GM06990 (cell line): ENCODE results near the gene SERP1.
"Not testable (repeated sequence)": the region's sequence is repeated elsewhere in the genome, so short reads cannot be mapped to it uniquely, and the experiment has no call there.

Experiments
- DNase-seq: peaks from one replicate; pipeline ENCODE4 v3.0.0-alpha.2; 2011; ENCODE audit not compliant: insufficient read length; ENCODE audit errors: extremely low read depth
- H3K27me3 ChIP-seq: replicated peaks from 2 replicates; pipeline ENCODE4 v1.6.0; 2011; ENCODE audit warnings: low read length; ENCODE audit not compliant: control insufficient read depth, insufficient read depth
- H3K36me3 ChIP-seq: 2 replicates; pipeline ENCODE4 v1.5.1; 2011; ENCODE audit warnings: low read length; ENCODE audit not compliant: control insufficient read depth, insufficient read depth
- H3K4me3 ChIP-seq: replicated peaks from 2 replicates; pipeline ENCODE4 v1.5.1; 2011; ENCODE audit warnings: low read depth, mild to moderate bottlenecking, control low read depth, low read length
- TF ChIP-seq, protein P1 (sequence below): IDR thresholded peaks from 2 replicates; pipeline ENCODE4 v1.5.1; 2011; ENCODE audit warnings: low read length, control low read depth, mild to moderate bottlenecking, inconsistent platforms; ENCODE audit not compliant: insufficient read depth, poor library complexity, severe bottlenecking

The SERP1 gene

DNA sequence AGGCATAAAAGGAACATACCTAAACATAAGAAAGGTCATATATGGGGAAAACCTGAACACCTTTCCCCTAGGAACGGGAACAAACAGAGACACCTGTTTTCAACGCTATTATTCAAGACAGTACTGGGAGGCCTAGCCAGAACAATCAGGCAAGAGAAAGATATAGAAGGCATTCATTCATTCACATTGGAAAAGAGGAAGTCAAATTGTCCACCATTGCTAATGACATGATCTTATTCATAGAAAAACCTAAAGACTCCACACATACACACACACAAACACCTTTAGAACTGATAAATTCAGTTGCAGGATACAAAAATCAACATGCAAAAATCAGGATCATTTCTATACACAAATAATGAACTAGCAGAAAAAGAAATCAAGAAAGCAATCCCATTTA lies 36.5 kb downstream of the SERP1 start:
- Histone ChIP-seq H3K4me3 (no peak overlapping the region), H3K36me3 (no peaks in the 10 kb centered on the region), H3K27me3 (no peaks in the 10 kb centered on the region)
- no peak for DNase-seq
- TF ChIP-seq, protein P1, sequence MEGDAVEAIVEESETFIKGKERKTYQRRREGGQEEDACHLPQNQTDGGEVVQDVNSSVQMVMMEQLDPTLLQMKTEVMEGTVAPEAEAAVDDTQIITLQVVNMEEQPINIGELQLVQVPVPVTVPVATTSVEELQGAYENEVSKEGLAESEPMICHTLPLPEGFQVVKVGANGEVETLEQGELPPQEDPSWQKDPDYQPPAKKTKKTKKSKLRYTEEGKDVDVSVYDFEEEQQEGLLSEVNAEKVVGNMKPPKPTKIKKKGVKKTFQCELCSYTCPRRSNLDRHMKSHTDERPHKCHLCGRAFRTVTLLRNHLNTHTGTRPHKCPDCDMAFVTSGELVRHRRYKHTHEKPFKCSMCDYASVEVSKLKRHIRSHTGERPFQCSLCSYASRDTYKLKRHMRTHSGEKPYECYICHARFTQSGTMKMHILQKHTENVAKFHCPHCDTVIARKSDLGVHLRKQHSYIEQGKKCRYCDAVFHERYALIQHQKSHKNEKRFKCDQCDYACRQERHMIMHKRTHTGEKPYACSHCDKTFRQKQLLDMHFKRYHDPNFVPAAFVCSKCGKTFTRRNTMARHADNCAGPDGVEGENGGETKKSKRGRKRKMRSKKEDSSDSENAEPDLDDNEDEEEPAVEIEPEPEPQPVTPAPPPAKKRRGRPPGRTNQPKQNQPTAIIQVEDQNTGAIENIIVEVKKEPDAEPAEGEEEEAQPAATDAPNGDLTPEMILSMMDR = no peak

DNA sequence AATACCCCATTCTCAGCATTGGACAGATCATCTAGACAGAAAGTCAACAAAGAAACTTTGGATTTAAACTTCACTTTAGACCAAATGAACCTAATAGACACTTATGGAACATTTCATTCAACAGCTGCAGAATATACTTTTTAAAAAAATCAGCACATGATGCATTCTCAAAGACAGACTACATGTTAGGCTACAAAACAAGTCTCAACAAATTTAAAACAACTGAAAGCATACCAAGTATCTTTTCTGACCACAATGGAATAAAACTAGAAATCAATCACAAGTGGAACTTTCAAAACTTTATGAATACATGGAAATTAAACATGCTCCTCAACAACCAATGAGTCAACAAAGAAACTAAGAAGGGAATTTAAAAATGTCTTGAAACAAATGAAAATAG lies 37.9 kb downstream of the SERP1 start:
- TF ChIP-seq, protein P1 = no peak
- no peak overlapping the region for H3K4me3 ChIP-seq
- H3K27me3 ChIP-seq = no peaks in the 10 kb centered on the region
- no peaks in the 10 kb centered on the region for H3K36me3 ChIP-seq
- no peak for DNase-seq

DNA sequence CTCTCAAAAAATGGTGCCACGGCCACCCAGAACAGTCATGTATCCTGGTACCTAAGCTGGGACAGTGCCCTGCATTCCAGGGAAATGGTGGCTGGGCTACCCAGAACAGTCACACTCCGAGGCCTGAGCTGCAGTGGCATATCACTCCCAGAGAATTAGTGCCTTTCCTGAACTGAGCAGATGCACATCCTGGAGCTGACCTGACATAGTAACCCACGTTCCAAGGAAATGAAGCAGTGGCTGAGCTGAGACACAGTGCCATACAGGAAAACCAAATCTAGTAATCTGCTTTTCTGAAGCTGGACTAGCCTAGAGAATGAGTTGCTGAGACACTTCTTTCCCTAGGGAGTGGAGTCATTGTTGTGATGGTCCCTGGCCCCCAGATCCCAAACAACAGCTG lies 41.8 kb downstream of the SERP1 start:
- no peaks in the 10 kb centered on the region for H3K36me3 ChIP-seq
- no peaks in the 10 kb centered on the region for H3K27me3 ChIP-seq
- TF ChIP-seq, protein P1 = no peak
- no peak overlapping the region for H3K4me3 ChIP-seq
- DNase-seq = no peak

DNA sequence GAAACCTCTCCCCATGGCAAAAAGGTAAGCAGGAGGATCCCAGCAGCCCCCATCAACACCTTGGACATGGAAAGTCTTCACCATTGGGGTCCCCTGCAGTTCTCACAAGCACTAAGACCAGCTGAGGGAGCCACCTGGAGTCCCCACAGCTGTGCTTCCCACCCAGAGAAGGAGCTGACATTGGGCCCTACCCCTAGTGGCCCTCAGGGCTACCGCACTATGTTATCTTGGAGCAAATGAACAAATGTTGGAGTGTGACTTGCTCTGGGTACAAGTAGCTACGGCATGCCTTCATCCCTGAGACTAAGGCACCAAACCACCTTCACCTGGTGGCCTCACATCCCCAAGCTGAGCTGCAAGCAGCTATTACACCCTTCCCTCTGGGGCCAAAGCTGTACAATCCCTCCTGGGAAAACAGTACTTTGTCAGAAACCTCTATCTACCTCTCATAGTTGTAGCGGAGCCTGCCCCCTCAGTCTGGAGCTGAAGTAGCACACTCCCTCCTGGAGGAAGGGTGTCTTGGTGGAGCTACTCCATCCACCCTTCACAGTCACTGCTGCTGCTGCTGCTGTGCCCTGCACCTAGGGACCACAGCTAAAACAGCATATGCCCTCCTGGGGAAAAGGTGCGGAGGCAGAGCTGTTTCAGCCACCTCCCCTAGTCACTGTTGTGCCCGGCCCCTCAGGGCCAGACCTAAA lies 42.7 kb downstream of the SERP1 start:
- TF ChIP-seq, protein P1 = no peak
- no peak for DNase-seq
- Histone ChIP-seq H3K4me3 (no peak overlapping the region), H3K36me3 (no peaks in the 10 kb centered on the region), H3K27me3 (no peaks in the 10 kb centered on the region)

DNA sequence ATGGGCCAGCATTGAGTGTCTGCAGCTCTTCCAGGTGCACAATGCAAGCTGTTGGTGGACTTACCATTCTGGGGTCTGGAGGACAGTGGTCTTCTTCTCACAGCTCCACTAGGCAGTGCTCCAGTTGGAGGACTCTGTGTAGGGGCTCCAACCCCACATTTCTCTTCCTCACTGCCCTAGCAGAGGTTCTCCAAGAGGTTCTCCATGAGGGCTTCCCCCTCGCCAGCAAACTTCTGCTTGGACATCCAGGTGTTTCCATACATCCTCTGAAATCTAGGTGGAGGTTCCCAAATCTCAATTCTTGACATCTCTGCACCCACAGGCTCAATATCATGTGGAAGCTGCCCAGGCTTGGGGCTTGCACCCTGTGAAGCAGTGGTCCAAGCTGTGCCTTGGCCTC lies 45.3 kb downstream of the SERP1 start:
- not testable (repeated sequence) for DNase-seq, H3K27me3 ChIP-seq, H3K36me3 ChIP-seq, H3K4me3 ChIP-seq

DNA sequence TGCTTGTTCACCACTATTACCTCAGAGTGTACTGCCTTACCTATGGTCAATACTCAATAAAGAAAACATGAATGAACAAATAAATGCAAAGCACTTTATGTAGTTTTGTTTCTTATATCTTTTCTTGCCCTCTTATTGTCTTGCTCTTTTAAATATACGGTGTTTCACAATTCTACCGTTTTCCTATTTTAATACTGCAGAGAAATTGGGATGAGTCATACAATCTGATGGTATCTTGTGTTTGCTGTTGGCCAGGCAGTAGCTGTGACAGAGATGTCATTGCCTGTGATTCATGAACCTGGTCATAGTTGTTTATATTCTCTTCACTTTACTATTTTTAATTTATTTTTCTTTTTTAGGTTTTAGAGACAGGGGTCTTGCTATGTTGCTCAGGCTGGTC lies 48.3 kb downstream of the SERP1 start:
- H3K4me3 ChIP-seq = no peak overlapping the region
- no peaks in the 10 kb centered on the region for H3K27me3 ChIP-seq
- no peak for DNase-seq
- TF ChIP-seq, protein P1 = no peak
- H3K36me3 ChIP-seq = no peaks in the 10 kb centered on the region
